IMR-90 (cell line): ENCODE measurements around the gene DUSP28.
"Not testable (repeated sequence)": the region's sequence is repeated elsewhere in the genome, so short reads cannot be mapped to it uniquely, and the experiment has no call there.

ENCODE experiments used
- BHLHE40 ChIP-seq: fragments of 150-350 bp; IDR thresholded peaks from 2 replicates; pipeline ENCODE4 v1.6.1; 2016; ENCODE audit warnings: mild to moderate bottlenecking, low read depth, low read length
- CEBPB ChIP-seq: IDR thresholded peaks from 2 replicates; pipeline ENCODE4 v1.6.1; 2012; ENCODE audit warnings: low read depth, low read length, improper control_type of control experiment
- CHD1 ChIP-seq: IDR thresholded peaks from 2 replicates; pipeline ENCODE4 v1.6.1; 2012; ENCODE audit warnings: low read depth, low read length, improper control_type of control experiment
- CTCF ChIP-seq: conservative IDR thresholded peaks from 2 replicates; pipeline ENCODE4 v1.5.1; 2012; ENCODE audit warnings: mild to moderate bottlenecking, low read depth, low read length, improper control_type of control experiment
- ELK1 ChIP-seq: fragments of 150-350 bp; IDR thresholded peaks from 2 replicates; pipeline ENCODE4 v1.6.1; 2016; ENCODE audit warnings: low read depth, mild to moderate bottlenecking, low read length, moderate library complexity, borderline replicate concordance
- FOS ChIP-seq: fragments of 150-350 bp; IDR thresholded peaks from 2 replicates; pipeline ENCODE4 v1.6.1; 2016; ENCODE audit warnings: low read depth, low read length
- MAZ ChIP-seq: IDR thresholded peaks from 2 replicates; pipeline ENCODE4 v1.6.1; 2012; ENCODE audit warnings: low read depth, mild to moderate bottlenecking, low read length, improper control_type of control experiment, moderate library complexity, borderline replicate concordance
- MXI1 ChIP-seq: IDR thresholded peaks from 2 replicates; pipeline ENCODE4 v1.6.1; 2012; ENCODE audit warnings: low read depth, mild to moderate bottlenecking, low read length, moderate library complexity, borderline replicate concordance
- NFE2L2 ChIP-seq: fragments of 150-350 bp; IDR thresholded peaks from 2 replicates; pipeline ENCODE4 v1.6.1; 2016; ENCODE audit warnings: low read depth, mild to moderate bottlenecking, low read length
- POLR2A ChIP-seq: IDR thresholded peaks from 2 replicates; pipeline ENCODE4 v1.6.1; 2012; ENCODE audit warnings: mild to moderate bottlenecking, low read depth, low read length
- RAD21 ChIP-seq: IDR thresholded peaks from 2 replicates; pipeline ENCODE4 v1.6.1; 2012; ENCODE audit warnings: low read length, improper control_type of control experiment
- RCOR1 ChIP-seq: IDR thresholded peaks from 2 replicates; pipeline ENCODE4 v1.6.1; 2012; ENCODE audit warnings: mild to moderate bottlenecking, low read length, improper control_type of control experiment; ENCODE audit not compliant: insufficient replicate concordance
- SMC3 ChIP-seq: fragments of 150-350 bp; IDR thresholded peaks from 2 replicates; pipeline ENCODE4 v1.6.1; 2016; ENCODE audit warnings: low read depth, mild to moderate bottlenecking, antibody characterized with exemption, low read length, moderate library complexity
- USF2 ChIP-seq: fragments of 150-350 bp; IDR thresholded peaks from 2 replicates; pipeline ENCODE4 v1.6.1; 2017; ENCODE audit warnings: mild to moderate bottlenecking, antibody characterized with exemption, low read length, low read depth

GRCh38 chr2:240563231-240563630, 3.1 kb downstream of the DUSP28 start:
- TF ChIP-seq POLR2A, SMC3, RAD21, CTCF, ELK1, NFE2L2, MAZ, CEBPB, RCOR1, FOS, MXI1, CHD1, BHLHE40, USF2: not testable (repeated sequence)
